Measurements from ENCODE around the gene MAP9.
A peak's percentile ranks its signal among the peaks of the same experiment; 100 is the strongest.
"Not testable (repeated sequence)": the region's sequence is repeated elsewhere in the genome, so short reads cannot be mapped to it uniquely, and the experiment has no call there.

Gene MAP9

DNA sequence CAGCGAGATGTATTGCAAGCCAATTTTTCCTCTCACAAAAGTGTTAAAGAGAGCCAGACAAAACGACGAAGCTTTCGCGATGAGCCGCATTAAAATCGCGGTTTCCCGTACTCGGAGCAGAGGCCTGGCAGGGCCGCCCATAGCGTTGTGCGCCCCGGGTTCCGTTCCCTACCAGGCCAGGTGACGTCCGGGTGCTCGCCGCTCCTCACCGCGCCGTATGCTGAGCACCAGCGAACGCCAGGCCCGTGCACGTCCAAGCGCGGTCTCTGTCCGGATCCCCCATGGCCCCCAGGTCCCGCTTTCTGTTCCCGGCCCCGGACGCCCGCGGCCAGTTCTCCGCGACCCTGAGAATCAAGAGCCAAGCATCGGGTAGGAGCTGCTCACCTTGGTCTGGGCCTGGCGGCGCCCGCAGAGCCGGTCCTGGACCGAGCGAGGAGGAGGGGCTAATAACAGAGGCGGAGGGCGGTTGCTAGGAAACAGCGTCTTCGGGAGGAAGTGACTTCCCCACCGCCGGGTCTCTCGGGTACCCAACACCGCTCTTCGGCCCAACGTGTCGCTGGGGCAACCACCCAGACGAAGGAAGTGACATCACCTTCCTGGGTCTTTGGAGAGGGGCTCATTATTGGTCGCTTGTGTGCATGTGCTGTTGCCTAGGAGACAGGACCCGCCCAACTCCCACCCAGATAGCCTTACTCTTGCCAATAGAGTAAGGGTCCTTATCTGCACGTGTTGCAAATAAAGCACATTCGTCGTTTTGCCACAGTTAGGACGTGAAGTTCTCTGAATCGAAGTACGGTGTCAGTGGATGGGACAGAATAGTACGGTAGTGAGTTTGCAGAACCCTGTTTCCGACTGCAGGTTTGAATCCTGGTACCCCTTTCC, at the start of gene MAP9:
Gene MAP9, minus strand, starts transcription at position 579 of the 882 bp plus-strand sequence. CDS start 1,115 bp downstream, outside the sequence.
- peak; percentile 17 to 98 (median 89) for DNase-seq

- not testable (repeated sequence) for DNase-seq
These were observed 48.0 kb upstream of the MAP9 start for GRCh38 chr4:155424778-155425177.

DNA sequence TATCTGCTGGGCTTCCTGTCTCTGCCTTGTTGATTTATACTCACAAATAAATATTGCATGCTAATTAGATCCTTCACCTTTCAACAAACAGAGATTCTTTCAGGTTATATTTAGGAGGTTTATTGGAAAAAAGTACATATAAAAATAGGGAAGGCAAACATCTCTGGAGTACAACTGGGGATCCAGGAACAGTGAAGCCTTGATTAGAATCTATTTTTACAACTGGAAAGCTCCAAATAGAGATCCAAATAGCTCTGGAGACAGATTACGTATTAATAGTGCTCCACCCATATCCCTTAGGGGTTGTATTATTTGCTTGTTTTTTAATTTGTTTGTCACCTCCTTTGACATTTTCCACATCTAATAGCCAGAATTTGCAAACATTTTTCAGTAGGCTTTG, 46.9 kb upstream of the MAP9 start:
- DNase-seq = no peak

- DNase-seq = no peak
These were observed 42.5 kb upstream of the MAP9 start for GRCh38 chr4:155419266-155419665.

DNA sequence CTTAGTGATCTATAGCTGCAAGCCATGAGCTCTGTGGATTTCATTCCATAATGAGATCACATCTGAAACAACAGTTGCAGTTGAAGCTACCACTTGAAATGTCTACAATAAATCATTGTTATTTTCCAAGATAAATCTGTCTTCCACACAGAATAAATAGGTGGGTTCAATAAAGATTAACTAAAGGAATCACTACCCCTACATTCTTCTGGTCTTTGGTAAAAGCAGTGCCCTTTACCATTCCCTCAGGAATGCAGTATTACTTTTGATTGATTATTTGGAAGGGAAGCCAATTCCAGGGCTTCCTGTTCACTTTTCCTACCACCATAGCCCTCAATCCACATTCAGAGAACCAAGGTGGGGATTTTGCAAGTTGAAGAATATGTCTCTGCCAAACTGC, 38.9 kb upstream of the MAP9 start:
- no peak for DNase-seq

- DNase-seq = no peak
These were observed 36.7 kb upstream of the MAP9 start for GRCh38 chr4:155413451-155413850.

- DNase-seq = no peak
These were observed 34.8 kb upstream of the MAP9 start for GRCh38 chr4:155411546-155411945.

GRCh38 chr4:155408796-155409195, 32.0 kb upstream of the MAP9 start:
- DNase-seq = no peak

DNA sequence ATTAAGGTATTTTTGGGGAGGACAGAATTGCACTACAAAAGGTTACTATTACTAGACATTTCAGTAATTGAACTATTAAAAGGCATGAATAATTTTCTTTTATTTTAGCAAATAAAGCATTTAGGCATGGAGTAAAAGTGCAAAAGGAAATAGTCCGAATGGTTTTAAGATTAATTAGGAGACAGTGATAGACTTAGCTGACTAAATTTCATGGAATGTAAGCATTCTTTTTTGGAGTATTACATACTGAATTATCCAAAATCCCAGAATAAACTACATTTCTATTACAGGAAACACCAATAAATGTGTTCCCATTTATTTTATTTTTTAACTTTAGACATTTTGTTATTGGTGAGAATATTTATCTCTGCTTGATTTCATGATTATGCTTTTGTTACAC, 30.7 kb upstream of the MAP9 start:
- no peak for DNase-seq

GRCh38 chr4:155405059-155405458, 28.3 kb upstream of the MAP9 start:
- no peak for DNase-seq

DNA sequence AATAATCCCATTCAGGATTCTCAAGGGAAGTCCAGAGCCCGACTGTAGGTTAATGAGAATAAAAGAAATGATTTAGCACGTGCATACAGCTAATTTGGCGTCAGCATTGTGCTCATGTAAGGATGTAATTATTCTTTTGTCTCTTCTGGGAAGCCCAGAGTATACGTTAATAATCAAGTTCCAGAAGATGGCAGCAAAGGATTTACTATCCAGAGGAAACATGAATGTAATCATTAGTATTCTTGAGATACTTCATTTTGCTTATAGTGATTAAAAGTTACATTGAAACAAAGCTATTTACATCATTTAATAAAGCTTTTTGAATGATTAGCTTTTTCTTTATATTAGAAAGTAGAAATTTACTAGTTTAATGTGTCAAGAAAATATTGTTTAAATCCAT, 27.1 kb upstream of the MAP9 start:
- no peak for DNase-seq

- DNase-seq = no peak
These were observed 26.2 kb upstream of the MAP9 start for GRCh38 chr4:155402941-155403340.

DNA sequence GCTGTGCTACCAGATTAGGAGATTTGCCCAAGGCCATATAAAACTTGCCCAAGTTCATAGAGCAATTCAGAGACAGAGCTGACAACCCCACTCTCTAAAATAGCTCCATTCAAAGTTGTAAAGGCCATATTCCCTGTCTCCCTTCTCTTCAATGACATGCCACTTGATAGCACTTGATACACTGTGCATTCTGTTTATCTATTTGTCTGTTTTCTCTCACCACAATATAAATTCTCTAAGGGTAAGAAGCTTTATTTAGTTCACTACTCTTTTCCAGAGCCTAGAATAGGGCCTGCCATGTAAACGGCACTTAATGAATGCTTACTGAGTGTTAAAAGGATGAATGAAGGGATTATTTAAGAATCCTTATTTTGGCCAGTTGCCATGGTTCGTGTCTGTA, 24.1 kb upstream of the MAP9 start:
- DNase-seq = no peak

DNA sequence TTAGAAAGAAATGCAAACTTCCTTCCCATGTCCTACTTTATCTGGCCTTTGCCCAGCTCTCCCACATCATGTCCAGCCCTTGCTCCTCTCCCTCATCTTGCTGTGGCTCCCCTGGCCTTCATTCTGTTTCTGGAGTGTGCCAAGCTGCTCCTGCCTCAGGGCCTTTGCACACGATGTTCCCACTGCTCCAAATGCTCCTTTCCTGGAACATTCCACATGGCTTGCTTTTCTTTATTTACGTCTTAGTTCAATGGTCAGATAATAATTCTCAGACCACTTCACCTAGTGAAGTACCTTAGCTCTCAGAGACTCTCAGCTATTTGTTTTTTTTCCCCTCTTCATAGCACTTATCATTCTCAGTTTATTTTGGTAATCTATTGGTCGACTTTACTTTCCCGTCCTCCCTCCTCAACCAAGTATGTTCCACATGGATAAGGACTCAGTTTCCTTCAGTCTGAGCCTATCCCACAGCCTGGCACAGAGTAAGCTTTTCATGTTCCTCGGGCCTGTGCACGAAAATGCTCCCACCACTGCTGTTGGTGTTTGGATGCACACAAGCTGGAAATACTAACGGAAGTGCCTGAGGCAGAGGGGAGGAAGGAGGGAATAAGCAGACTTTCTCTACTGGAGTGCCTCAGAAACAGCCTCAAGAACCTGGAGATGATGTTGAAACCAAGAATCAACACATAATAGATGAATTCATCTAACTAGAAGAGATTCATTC, 23.4 kb upstream of the MAP9 start:
- DNase-seq = no peak

DNA sequence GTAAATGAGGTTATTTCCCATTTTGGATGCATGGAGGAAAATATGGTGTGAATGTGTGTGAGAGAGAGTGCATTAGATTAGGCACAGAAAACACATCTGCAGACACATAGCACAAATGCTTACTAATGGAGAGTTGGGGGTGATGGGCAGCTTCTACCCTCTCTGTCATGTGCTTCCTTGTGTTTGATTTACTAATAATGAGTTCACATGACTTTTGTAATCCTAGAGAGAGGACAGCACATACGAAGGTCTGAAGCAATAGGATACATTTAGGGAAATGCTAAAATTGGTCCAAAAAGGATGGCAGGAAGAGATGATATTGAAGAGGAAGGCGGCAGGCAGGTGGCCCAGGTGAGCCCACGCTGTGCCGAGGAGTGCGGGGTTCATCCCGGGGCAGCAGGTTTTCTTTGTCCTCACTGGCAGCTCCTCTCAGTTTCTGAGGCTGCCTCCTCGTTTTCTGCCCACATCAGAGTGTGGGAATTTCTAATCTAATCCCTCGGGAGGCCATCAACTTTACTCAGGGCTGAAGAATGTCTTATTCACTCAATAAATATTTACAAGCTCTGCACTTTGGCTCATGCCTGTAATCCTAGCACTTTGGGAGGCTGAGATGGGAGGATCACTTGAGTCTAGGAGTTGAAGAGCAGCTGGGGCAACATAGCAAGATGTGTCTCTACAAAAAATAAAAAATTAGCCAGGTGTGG, 15.9 kb upstream of the MAP9 start:
- no peak for DNase-seq

GRCh38 chr4:155391932-155392331, 15.2 kb upstream of the MAP9 start:
- no peak for DNase-seq

- DNase-seq = no peak
These were observed 11.4 kb upstream of the MAP9 start for GRCh38 chr4:155388162-155388561.

DNA sequence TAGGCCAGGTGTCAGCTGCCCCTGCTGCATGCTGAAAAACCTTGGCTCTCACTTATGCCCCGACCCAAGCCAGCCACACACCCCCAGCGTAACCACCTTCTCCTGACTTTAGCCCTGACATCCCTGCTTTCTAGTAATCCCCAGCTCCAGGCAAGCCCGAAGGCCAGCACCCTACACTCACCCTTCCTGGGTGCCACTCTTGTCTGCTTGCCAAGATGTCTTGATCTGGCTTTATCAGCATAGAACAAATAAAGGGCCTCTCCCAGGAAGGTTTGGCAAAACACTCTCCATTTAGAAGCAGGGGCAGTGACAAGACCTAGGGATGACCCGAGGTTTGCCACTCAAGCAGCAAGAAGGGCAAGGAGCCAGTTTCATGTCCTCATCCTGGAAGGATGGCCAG, 6.8 kb upstream of the MAP9 start:
- DNase-seq = no peak

DNA sequence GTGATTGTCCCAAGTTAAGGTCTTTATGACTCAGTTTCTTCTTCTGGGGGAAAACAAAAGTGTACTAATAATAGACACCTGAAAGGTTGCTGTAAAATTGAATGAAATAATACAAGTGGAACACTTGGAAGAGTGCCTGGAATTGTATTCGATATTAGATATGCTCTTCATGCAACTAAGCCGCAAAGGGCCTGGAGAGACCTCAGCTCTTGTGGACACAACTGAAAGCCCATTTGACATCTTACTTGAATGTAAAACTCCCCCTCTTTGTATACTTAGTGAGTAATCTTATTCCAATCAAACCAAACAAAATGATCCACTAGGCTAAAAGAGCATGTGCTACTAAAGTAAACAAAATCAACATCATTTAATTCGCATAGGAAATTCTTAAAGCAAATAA, 511 bp upstream of the MAP9 start:
- no peak for DNase-seq

DNA sequence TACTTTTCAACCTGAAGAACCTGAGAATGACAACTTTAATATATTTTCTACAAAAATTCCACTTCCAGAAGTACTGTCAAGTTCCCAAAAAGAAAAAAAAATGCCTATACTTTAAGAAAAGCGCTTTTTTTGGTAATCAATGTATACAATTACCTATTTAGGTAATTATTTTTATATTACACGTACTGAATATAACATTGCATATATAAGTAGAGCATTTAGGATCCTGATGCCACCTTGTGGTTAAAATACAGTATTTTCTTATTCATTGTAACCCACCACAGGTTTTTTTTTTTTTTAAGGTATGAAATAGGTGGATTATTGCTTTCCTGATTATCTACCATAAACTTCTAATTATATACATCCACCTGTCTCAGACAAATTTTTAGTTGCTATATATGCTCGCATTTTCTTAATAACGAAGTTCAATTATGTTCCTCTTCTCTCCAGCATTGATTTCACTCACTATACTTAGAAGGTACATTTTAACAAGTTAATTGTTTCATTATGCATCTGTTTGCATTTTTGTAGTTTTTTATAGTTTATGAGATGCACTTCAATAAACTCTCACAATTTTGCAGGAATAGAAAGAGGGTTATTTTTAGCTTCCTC, 5.2 kb downstream of the MAP9 start:
- DNase-seq = no peak

GRCh38 chr4:155367608-155368007, 9.2 kb downstream of the MAP9 start:
- no peak for DNase-seq

Measured in nucleus accumbens (tissue), 56 donors.